Trophoblast cell (in vitro differentiated cells and primary cell): ENCODE data around the gene FMC1.

Experiments used
- DNase-seq, 2 donors: peaks; one replicate each; pipeline ENCODE4 v3.0.0-alpha.2; 2016
- H2AFZ ChIP-seq: 2 replicates; pipeline ENCODE4 v1.6.1; 2013; ENCODE audit warnings: low read length, moderate library complexity, mild to moderate bottlenecking; ENCODE audit not compliant: insufficient read depth, poor library complexity
- H2AK5ac ChIP-seq: 2 replicates; pipeline ENCODE4 v1.6.1; 2013; ENCODE audit warnings: mild to moderate bottlenecking, low read length
- H2BK120ac ChIP-seq: 2 replicates; pipeline ENCODE4 v1.6.1; 2013; ENCODE audit warnings: low read length, mild to moderate bottlenecking, moderate library complexity; ENCODE audit not compliant: insufficient read depth, poor library complexity
- H2BK12ac ChIP-seq: 2 replicates; pipeline ENCODE4 v1.6.1; 2013; ENCODE audit warnings: mild to moderate bottlenecking, low read length, moderate library complexity
- H2BK5ac ChIP-seq: 2 replicates; pipeline ENCODE4 v1.6.1; 2013; ENCODE audit warnings: low read length, low read depth, moderate library complexity, mild to moderate bottlenecking; ENCODE audit not compliant: poor library complexity
- H3K14ac ChIP-seq: 2 replicates; pipeline ENCODE4 v1.6.1; 2013; ENCODE audit warnings: mild to moderate bottlenecking, low read length
- H3K18ac ChIP-seq: 2 replicates; pipeline ENCODE4 v1.6.1; 2013; ENCODE audit warnings: mild to moderate bottlenecking, low read length
- H3K23ac ChIP-seq: 2 replicates; pipeline ENCODE4 v1.6.1; 2013; ENCODE audit warnings: low read length
- H3K27ac ChIP-seq: 2 replicates; pipeline ENCODE4 v1.5.1; 2013; ENCODE audit warnings: low read depth, mild to moderate bottlenecking, inconsistent platforms, low read length, moderate library complexity
- H3K27me3 ChIP-seq: 2 replicates; pipeline ENCODE4 v1.6.1; 2013; ENCODE audit warnings: inconsistent platforms, mild to moderate bottlenecking, low read length, moderate library complexity; ENCODE audit not compliant: insufficient read depth
- H3K36me3 ChIP-seq, 2 experiments: 1 replicate in 1 of 2; 2 replicates in 1 of 2; pipeline ENCODE4 v1.6.1; 2013; ENCODE audit warnings: low read length in 2 of 2, mild to moderate bottlenecking in 2 of 2, moderate library complexity in 1 of 2; ENCODE audit not compliant: insufficient read depth in 2 of 2, control insufficient read depth in 1 of 2
- H3K4ac ChIP-seq: 2 replicates; pipeline ENCODE4 v1.6.1; 2013; ENCODE audit warnings: low read depth, mild to moderate bottlenecking, low read length, moderate library complexity
- H3K4me1 ChIP-seq, 2 experiments: 1 replicate in 1 of 2; 2 replicates in 1 of 2; pipeline ENCODE4 v1.6.1; 2013; ENCODE audit warnings: low read length in 2 of 2, mild to moderate bottlenecking in 2 of 2, moderate library complexity in 1 of 2; ENCODE audit not compliant: insufficient read depth in 2 of 2, control insufficient read depth in 1 of 2
- H3K4me2 ChIP-seq: 2 replicates; pipeline ENCODE4 v1.6.1; 2013; ENCODE audit warnings: inconsistent platforms, mild to moderate bottlenecking, low read length, moderate library complexity
- H3K4me3 ChIP-seq: 2 replicates; pipeline ENCODE4 v1.5.1; 2013; ENCODE audit warnings: mild to moderate bottlenecking, low read depth, low read length, inconsistent platforms
- H3K79me1 ChIP-seq: one replicate; pipeline ENCODE4 v1.6.1; 2013; ENCODE audit warnings: low read length
- H3K79me2 ChIP-seq: 2 replicates; pipeline ENCODE4 v1.6.1; 2013; ENCODE audit warnings: low read length, mild to moderate bottlenecking; ENCODE audit not compliant: control insufficient read depth, insufficient read depth, poor library complexity
- H3K9ac ChIP-seq: 2 replicates; pipeline ENCODE4 v1.6.1; 2013; ENCODE audit warnings: mild to moderate bottlenecking, low read length
- H3K9me3 ChIP-seq: 2 replicates; pipeline ENCODE4 v1.6.1; 2013; ENCODE audit warnings: low read depth, mild to moderate bottlenecking, control low read depth, inconsistent platforms, low read length; ENCODE audit not compliant: insufficient read depth
- H4K12ac ChIP-seq: 2 replicates; pipeline ENCODE4 v1.6.1; 2013; ENCODE audit warnings: low read depth, mild to moderate bottlenecking, low read length, moderate library complexity
- H4K8ac ChIP-seq: 2 replicates; pipeline ENCODE4 v1.6.1; 2013; ENCODE audit warnings: low read depth, mild to moderate bottlenecking, low read length, moderate library complexity
- H4K91ac ChIP-seq: one replicate; pipeline ENCODE4 v1.6.1; 2013; ENCODE audit warnings: low read depth, mild to moderate bottlenecking, low read length, moderate library complexity
- WGBS: extraction: QIAGEN DNeasy Blood & Tissue Kit; methylation state at CpG from one replicate; pipeline ENCODE4 v1.1.7; 2013; ENCODE audit warnings: missing lambda C conversion rate; ENCODE audit not compliant: insufficient read length, insufficient coverage; ENCODE audit errors: extremely low coverage; 5-methylcytosine and 5-hydroxymethylcytosine counted together

FMC1 gene

DNA sequence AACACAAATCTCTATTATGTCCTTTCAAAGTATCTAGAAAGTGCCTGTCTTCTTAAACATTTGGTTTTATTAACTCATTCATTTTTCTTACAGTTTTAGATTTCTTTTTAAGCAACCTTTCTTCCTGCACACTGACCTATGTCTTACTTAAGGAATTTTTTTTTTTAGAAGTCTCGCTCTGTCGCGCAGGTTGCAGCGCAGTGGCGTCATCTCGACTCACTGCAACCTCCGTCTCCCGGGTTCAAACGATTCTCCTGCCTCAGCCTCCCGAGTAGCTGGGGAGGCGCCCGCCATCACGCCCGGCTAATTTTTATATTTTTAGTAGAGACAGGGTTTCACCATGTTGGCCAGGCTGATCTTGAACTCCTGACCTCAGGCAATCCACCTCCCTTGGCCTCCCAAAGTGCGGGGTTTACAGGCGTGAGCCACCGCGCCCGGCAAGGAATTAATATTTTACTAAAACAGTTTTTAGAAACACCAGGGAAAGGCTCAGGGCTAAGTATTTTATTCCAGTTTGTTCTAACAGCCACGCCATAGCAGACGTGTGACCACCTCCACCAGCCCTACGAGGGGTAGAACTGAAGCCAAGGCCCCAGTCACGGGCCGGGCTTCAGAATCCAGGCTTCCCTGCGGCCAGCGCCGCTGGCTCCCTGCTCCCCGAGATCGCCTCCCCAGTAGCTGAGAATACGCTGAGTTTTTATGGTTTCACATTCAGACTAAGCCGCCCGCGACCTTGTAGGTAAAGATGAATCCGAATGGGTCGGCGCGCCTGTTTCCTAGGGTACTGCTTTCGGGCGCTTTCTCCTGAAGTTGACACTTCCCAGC lies 17.6 kb downstream of the FMC1 start:
- peak overlapping the region; percentile 42 for H2AK5ac ChIP-seq
- peak overlapping the region; percentile 86 for H4K12ac ChIP-seq
- peak overlapping the region; percentile 16 for H3K4ac ChIP-seq
- H3K14ac ChIP-seq: peak overlapping the region; percentile 81
- H3K9me3 ChIP-seq: no peaks in the 10 kb centered on the region
- peak overlapping the region; percentile 96 for H3K4me2 ChIP-seq
- peak overlapping the region; percentile 70 for H2BK5ac ChIP-seq
- peaks cover 18% of the 10 kb centered on the region for H3K79me1 ChIP-seq
- no CpG with 5 or more reads among the region's 39 CpGs for WGBS
- H2AFZ ChIP-seq: peak overlapping the region; percentile 47
- peaks cover 0 to 2% of the 10 kb centered on the region in 2 experiments for H3K4me1 ChIP-seq
- no peaks in the 10 kb centered on the region for H3K27me3 ChIP-seq
- H2BK120ac ChIP-seq: peak overlapping the region; percentile 44
- peak overlapping the region; percentile 93 for H3K4me3 ChIP-seq
- peak overlapping the region; percentile 96 for H3K9ac ChIP-seq
- peak overlapping the region; percentile 16 for H2BK12ac ChIP-seq
- no peak overlapping the region for H3K23ac ChIP-seq
- peak overlapping the region; percentile 97 for H3K27ac ChIP-seq
- peak overlapping the region; percentile 95 for H4K8ac ChIP-seq
- peaks cover 3% of the 10 kb centered on the region in 2 experiments for H3K36me3 ChIP-seq
- H3K79me2 ChIP-seq: peaks cover 15% of the 10 kb centered on the region
- DNase-seq: peak; percentile 35 to 58
- peak overlapping the region; percentile 76 for H4K91ac ChIP-seq
- H3K18ac ChIP-seq: peak overlapping the region; percentile 75

DNA sequence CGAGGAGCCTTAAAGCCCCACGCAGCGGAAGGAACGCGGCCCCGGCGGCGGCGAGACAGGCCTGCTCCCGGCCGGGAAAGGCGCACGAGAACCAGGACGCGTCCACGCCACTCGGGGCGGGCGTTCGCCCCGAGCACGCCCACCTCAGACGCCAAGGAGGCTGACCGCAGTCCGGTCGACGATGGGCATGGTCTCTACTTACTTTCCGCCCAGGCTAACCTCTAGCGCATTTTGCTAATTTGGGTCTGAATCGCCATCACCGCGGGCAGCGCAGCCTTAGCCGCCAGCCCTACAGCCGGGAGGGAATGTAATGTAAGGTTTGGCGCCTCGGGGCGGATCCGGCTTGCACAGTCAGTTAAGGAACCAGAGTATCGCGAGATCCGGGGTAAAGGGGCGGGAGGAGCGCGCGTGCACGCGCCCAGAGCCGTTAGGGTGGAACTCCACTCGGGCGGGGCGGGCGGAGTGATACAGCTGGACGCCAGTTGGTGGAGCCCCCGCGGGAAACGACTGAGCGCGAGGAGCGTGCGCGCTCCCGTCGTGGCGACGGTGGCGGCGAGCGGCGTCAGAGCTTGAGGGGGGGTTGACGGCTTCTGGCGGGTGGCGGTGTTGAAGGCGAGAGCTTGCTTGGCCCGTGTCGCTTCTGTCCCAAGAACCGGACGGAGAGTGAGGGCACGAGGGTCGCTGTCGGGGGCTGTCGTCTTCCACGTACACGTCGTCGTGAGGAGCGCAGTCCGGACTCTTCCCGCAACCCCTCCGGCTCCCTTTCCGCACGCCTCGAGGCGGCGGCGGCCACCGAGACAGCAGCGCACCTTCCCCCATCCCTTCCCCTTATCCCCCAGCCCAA lies 18.5 kb downstream of the FMC1 start, which contains the start of gene LUC7L2:
Gene LUC7L2 (plus strand): TSS at position 529 of the 844 bp plus-strand sequence. CDS start 368 bp downstream, outside the sequence.
- peak; percentile 100 for DNase-seq

DNA sequence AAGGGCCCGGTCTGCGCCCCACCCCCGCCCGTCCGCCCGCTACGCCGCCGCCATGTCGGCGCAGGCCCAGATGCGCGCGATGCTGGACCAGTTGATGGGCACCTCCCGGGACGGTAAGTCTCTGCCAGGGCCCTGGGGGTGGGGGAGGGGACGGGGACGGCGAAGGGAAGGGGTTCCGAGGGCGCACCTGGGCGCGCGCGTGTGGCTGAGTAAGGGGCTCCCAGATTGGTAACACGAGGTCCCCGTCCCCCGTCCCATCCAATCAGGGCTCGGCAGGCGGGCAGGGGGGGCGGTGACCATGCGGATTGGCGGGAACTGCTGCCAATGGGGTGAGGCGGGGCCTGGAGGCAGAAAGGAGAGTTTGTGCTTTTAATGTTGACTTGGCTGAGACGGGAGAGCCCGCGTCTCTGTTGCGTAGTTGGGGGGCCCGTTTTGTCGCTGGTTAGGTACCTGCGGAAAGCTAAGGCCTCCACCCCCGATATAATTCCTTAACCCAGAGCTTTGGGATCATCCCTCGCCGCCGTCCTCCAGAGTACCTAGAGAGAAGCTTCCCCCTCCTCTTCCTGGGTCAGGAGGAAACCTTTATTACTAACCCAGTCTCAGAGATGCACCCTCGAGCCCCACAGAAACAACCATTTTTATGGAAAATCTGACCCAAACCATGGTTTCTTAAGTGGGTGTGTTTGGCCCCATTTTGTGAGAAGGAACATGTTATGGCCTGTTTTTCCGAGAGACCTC lies 19.2 kb downstream of the FMC1 start:
- peak; percentile 89 to 90 for DNase-seq
- H4K8ac ChIP-seq: peak overlapping the region; percentile 97
- H2AK5ac ChIP-seq: peak overlapping the region; percentile 95
- peaks cover 0 to 2% of the 10 kb centered on the region in 2 experiments for H3K4me1 ChIP-seq
- H4K91ac ChIP-seq: peak overlapping the region; percentile 88
- peak overlapping the region; percentile 55 for H2AFZ ChIP-seq
- H3K27ac ChIP-seq: peak overlapping the region; percentile 97
- H3K23ac ChIP-seq: no peak overlapping the region
- H4K12ac ChIP-seq: peak overlapping the region; percentile 98
- H3K36me3 ChIP-seq: peaks cover 3 to 4% of the 10 kb centered on the region in 2 experiments
- H3K9ac ChIP-seq: peak overlapping the region; percentile 98
- no peaks in the 10 kb centered on the region for H3K9me3 ChIP-seq
- H3K14ac ChIP-seq: peak overlapping the region; percentile 95
- H2BK120ac ChIP-seq: peak overlapping the region; percentile 91
- peak overlapping the region; percentile 84 for H3K18ac ChIP-seq
- H2BK5ac ChIP-seq: peak overlapping the region; percentile 89
- peaks cover 18% of the 10 kb centered on the region for H3K79me1 ChIP-seq
- peaks cover 15% of the 10 kb centered on the region for H3K79me2 ChIP-seq
- H3K27me3 ChIP-seq: no peaks in the 10 kb centered on the region
- no peak overlapping the region for H2BK12ac ChIP-seq
- no CpG with 5 or more reads among the region's 47 CpGs for WGBS
- peak overlapping the region; percentile 93 for H3K4ac ChIP-seq
- H3K4me2 ChIP-seq: peak overlapping the region; percentile 82
- peak overlapping the region; percentile 98 for H3K4me3 ChIP-seq

More for the DNA sequence above, 18.5 kb downstream of the FMC1 start, which contains the start of gene LUC7L2:
- Histone ChIP-seq H3K4me1 (peaks cover 0 to 2% of the 10 kb centered on the region in 2 experiments), H4K8ac (peak within 1 kb of the TSS; percentile 97), H3K9ac (peak within 1 kb of the TSS; percentile 98), H2AFZ (peak within 1 kb of the TSS; percentile 55), H2BK12ac (peak within 1 kb of the TSS; percentile 16), H4K91ac (peak within 1 kb of the TSS; percentile 88), H3K23ac (no peak within 1 kb of the TSS), H3K18ac (peak within 1 kb of the TSS; percentile 84), H3K4me2 (peak within 1 kb of the TSS; percentile 96), H4K12ac (peak within 1 kb of the TSS; percentile 98), H2BK120ac (peak within 1 kb of the TSS; percentile 91), H3K27me3 (no peaks in the 10 kb centered on the region), H3K36me3 (peaks cover 3 to 4% of the 10 kb centered on the region in 2 experiments), H3K79me1 (peaks cover 18% of the 10 kb centered on the region), H3K4ac (peak within 1 kb of the TSS; percentile 93), H2BK5ac (peak within 1 kb of the TSS; percentile 89), H3K9me3 (no peaks in the 10 kb centered on the region), H2AK5ac (peak within 1 kb of the TSS; percentile 95), H3K79me2 (peaks cover 15% of the 10 kb centered on the region), H3K4me3 (peak within 1 kb of the TSS; percentile 98), H3K27ac (peak within 1 kb of the TSS; percentile 97), H3K14ac (peak within 1 kb of the TSS; percentile 95)
- WGBS: no CpG with 5 or more reads among the region's 98 CpGs
